ENCODE data around the gene RAB3IL1. TPM values are rescaled to one million over a fixed set of nuclear protein-coding genes. Genes with fewer than 3 reads are reported as not detected.

Gene RAB3IL1
- total RNA-seq, 4 donors from 2014 or later = 2.6 to 8.9 (median 5.4) TPM

GRCh38 chr11:61930933-61931332 lies 13.6 kb upstream of the RAB3IL1 start:
- H3K36me3 ChIP-seq = no peaks in the 10 kb centered on the region
- WGBS = 95% methylated on average over 3 of the region's 3 CpGs
- no peak overlapping the region for H3K27ac ChIP-seq
- TF ChIP-seq POLR2AphosphoS5 (IDR thresholded peaks at IDR 0.05) (no peak), CTCF (IDR thresholded peaks at IDR 0.05) (no peak), POLR2A (IDR thresholded peaks at IDR 0.05) (no peak), EP300 (IDR thresholded peaks at IDR 0.05) (no peak)
- H3K4me3 ChIP-seq = no peak overlapping the region
- no peaks in the 10 kb centered on the region for H3K9me3 ChIP-seq
- H3K27me3 ChIP-seq = no peaks in the 10 kb centered on the region
- no peaks in the 10 kb centered on the region for H3K4me1 ChIP-seq
- DNase-seq (ENCODE audit: low spot score in 2 of 2) = no peak

- Histone ChIP-seq H3K27ac (no peak overlapping the region), H3K4me1 (peaks cover 8% of the 10 kb centered on the region), H3K9me3 (no peaks in the 10 kb centered on the region), H3K4me3 (no peak overlapping the region), H3K27me3 (no peaks in the 10 kb centered on the region), H3K36me3 (no peaks in the 10 kb centered on the region)
- no peak for TF ChIP-seq EP300 (IDR thresholded peaks at IDR 0.05)
- no peak for TF ChIP-seq CTCF (IDR thresholded peaks at IDR 0.05)
- TF ChIP-seq POLR2AphosphoS5 (IDR thresholded peaks at IDR 0.05) = no peak
- TF ChIP-seq POLR2A (IDR thresholded peaks at IDR 0.05) = no peak
- no peak for DNase-seq (ENCODE audit: low spot score in 2 of 2)
Observed at GRCh38 chr11:61928606-61929005, 11.2 kb upstream of the RAB3IL1 start.

GRCh38 chr11:61927501-61927900 lies 10.1 kb upstream of the RAB3IL1 start:
- Histone ChIP-seq H3K9me3 (no peaks in the 10 kb centered on the region), H3K27me3 (no peaks in the 10 kb centered on the region), H3K27ac (no peak overlapping the region), H3K36me3 (no peaks in the 10 kb centered on the region), H3K4me1 (peaks cover 19% of the 10 kb centered on the region), H3K4me3 (no peak overlapping the region)
- no peak for TF ChIP-seq CTCF (IDR thresholded peaks at IDR 0.05)
- TF ChIP-seq EP300 (IDR thresholded peaks at IDR 0.05) = no peak
- no peak for TF ChIP-seq POLR2AphosphoS5 (IDR thresholded peaks at IDR 0.05)
- 100% methylated on average over 1 of the region's 1 CpG for WGBS
- DNase-seq (ENCODE audit: low spot score in 2 of 2) = no peak

GRCh38 chr11:61926235-61926634 lies 8.9 kb upstream of the RAB3IL1 start:
- WGBS = 87% methylated on average over 3 of the region's 3 CpGs
- no peaks in the 10 kb centered on the region for H3K27me3 ChIP-seq
- no peak for TF ChIP-seq POLR2A (IDR thresholded peaks at IDR 0.05)
- TF ChIP-seq EP300 (IDR thresholded peaks at IDR 0.05) = no peak
- TF ChIP-seq POLR2AphosphoS5 (IDR thresholded peaks at IDR 0.05) = no peak
- TF ChIP-seq CTCF (IDR thresholded peaks at IDR 0.05) = no peak
- no peaks in the 10 kb centered on the region for H3K9me3 ChIP-seq
- H3K4me3 ChIP-seq = no peak overlapping the region
- no peaks in the 10 kb centered on the region for H3K36me3 ChIP-seq
- no peak for DNase-seq (ENCODE audit: low spot score in 2 of 2)
- no peak overlapping the region for H3K27ac ChIP-seq
- H3K4me1 ChIP-seq = peaks cover 31% of the 10 kb centered on the region

- WGBS = 87% methylated on average over 2 of the region's 2 CpGs
- H3K27ac ChIP-seq = no peak overlapping the region
- no peak overlapping the region for H3K4me3 ChIP-seq
- no peak for DNase-seq (ENCODE audit: low spot score in 2 of 2)
- no peaks in the 10 kb centered on the region for H3K27me3 ChIP-seq
- peaks cover 31% of the 10 kb centered on the region for H3K4me1 ChIP-seq
- no peaks in the 10 kb centered on the region for H3K9me3 ChIP-seq
- no peak for TF ChIP-seq POLR2AphosphoS5 (IDR thresholded peaks at IDR 0.05)
- no peak for TF ChIP-seq EP300 (IDR thresholded peaks at IDR 0.05)
- no peak for TF ChIP-seq CTCF (IDR thresholded peaks at IDR 0.05)
- no peak for TF ChIP-seq POLR2A (IDR thresholded peaks at IDR 0.05)
- H3K36me3 ChIP-seq = no peaks in the 10 kb centered on the region
Observed at GRCh38 chr11:61925736-61926135, 8.4 kb upstream of the RAB3IL1 start.
